Islet precursor cell (in vitro differentiated cells): Measurements from ENCODE around the gene TLCD3A.
"Not testable (repeated sequence)": the region's sequence is repeated elsewhere in the genome, so short reads cannot be mapped to it uniquely, and the experiment has no call there.

Experiments
- DNase-seq: peaks from one replicate; pipeline ENCODE4 v3.0.0-alpha.2; 2018

TLCD3A gene

DNA sequence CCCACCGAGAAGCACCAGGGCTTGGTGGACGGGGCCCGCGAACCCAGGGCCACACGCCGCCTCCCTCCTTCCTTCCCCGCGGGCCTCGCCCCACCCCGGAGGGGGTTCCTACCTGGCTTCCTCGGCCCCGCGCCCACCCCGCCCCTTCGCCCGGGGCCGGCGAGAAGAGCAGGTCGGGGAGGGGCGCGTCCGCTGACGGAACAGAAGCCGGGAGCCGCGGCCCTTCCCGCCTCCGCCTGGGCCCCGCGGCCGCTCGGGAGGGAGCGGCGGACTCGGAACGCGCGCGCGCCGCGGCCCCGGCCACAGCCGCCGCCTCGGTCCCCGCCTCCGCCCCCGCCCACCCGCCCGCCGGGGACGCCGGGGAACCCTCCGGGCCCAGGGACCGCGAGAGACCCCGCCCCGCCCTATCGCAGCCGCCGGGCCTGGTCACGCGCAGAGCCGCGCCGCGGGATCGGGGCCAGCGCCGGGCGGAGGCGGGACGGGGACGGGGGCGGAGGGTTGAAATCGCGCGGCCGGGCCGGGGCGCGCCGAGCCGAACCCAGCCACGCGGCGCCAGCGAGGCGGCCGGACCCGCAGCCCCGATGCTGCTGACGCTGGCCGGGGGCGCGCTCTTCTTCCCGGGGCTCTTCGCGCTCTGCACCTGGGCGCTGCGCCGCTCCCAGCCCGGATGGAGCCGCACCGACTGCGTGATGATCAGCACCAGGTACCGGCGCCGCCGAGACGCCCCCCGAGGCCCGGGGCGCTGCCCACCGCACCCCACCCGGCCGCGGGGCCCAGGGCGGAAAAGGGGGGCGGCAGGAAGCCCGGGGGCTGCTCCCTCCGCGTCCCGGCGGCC lies at the start of gene TLCD3A:
Gene TLCD3A (plus strand): TSS at position 530 of the 835 bp plus-strand sequence. CDS start 52 bp downstream, at position 582.
- peak; percentile 85 for DNase-seq

DNA sequence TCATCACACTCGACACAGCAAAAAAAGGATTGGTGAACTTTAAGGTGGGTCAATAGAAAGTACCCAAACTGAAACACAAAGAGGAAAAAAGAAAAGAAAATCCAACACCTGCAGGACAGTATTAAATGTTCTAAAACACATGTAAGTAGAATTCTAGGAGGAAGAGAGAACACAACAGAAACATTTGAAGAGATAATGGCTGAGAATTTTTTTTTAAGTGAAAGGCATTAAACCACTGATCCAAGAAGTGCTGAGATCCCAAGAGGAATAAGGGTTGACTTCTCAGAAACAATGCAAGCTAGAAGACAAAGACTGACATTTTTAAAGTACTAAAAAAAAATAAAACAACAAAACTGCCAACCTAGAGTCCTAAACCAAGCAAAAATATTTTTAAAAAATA lies 49.4 kb upstream of the TLCD3A start:
- DNase-seq, result no peak

DNA sequence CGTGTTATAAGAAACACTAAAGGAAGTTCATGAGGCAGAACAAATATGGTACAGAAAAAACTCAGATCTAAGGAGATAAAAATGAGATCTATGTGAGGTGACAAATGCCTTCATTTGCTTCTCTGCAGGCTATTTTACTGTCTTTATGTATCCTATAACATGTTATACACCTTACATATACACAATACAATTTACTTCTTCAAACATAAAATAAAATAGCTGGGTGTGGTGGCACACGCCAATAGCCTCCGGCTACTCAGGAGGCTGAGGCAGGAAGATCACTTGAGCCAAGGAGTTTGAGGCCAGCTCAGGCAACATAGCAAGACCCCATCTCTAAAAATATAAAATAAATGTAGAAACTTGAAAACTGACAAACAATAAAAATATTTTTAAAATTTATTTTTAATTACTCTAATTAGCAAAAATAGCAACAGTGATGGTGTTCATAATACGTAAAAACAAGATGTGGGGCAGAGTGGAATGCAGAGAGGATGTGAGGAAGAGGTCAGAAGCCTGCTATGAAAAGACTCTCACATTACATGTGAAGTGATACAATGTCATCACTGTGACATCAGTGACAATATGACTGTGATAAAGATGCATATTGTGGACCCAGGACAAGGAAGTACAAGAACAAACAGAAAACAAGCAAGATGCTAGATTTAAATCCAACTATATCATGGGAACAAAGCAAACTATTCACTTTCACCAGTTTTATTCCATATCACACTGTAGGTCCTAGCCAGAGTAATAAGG lies 48.7 kb upstream of the TLCD3A start:
- DNase-seq, result no peak

- no peak for DNase-seq
These were observed 47.4 kb upstream of the TLCD3A start for GRCh38 chr17:685006-685405.

DNA sequence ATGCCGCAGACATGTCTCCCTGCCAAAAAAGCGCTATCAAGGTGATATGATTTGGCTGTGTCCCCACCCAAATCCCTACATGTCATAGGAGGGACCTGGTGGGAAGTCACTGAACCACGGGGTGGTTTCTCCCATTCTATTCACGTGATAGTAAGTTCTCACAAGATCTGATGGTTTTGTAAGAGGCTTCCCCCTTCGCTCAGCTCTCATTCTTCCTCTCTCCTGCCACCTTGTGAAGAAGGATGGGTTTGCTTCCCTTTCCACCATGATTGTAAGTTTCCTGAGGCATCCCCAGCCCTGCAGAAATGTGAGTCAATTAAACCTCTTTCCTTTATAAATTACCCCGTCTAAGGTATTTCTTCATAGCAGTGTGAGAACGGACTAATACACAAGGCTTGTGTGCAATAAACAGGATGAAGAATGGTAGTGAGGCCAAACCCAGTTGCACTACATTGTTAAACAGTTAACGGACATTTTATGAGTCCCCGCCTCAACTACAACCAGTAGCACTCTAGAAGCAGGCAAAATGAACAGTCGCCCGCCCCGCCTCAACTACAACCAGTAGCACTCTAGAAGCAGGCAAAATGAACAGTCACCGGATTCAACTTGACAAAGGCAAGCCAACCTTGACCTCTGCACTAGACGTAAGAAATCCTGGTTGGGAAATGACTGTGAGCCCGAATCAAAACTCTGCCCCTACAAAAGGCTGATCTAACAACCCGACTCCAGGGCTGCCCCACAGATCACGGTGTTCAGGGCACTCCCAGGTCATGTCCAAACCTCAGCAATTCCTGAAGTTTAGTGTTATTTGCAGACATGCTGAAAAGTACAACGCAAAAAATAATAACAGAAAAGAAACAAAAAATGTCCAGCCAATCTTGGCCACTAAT lies 44.1 kb upstream of the TLCD3A start:
- DNase-seq, result no peak

GRCh38 chr17:689556-690275 lies 42.7 kb upstream of the TLCD3A start:
- no peak for DNase-seq

- DNase-seq, result no peak
These were observed 42.0 kb upstream of the TLCD3A start for GRCh38 chr17:690361-690760.

DNA sequence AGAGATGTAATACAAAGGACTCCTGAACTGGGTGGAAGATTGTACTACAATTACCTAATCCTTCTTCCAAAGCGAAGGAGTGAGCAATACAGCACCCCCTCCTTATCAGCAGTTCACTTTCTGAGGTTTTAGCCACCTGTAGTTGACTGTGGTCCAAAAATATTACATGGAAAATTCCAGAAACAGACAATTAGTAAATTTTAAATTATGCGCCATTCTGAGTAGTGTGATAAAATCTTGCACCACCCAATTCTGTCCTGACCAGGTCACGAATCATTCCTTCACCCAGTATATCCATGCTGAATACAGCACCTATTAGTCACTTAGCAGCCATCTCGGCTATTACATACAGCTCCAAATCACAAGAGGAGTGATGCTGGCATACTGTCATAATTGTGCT lies 41.0 kb upstream of the TLCD3A start:
- no peak for DNase-seq

- DNase-seq, result no peak
These were observed 40.3 kb upstream of the TLCD3A start for GRCh38 chr17:692116-692515.

DNA sequence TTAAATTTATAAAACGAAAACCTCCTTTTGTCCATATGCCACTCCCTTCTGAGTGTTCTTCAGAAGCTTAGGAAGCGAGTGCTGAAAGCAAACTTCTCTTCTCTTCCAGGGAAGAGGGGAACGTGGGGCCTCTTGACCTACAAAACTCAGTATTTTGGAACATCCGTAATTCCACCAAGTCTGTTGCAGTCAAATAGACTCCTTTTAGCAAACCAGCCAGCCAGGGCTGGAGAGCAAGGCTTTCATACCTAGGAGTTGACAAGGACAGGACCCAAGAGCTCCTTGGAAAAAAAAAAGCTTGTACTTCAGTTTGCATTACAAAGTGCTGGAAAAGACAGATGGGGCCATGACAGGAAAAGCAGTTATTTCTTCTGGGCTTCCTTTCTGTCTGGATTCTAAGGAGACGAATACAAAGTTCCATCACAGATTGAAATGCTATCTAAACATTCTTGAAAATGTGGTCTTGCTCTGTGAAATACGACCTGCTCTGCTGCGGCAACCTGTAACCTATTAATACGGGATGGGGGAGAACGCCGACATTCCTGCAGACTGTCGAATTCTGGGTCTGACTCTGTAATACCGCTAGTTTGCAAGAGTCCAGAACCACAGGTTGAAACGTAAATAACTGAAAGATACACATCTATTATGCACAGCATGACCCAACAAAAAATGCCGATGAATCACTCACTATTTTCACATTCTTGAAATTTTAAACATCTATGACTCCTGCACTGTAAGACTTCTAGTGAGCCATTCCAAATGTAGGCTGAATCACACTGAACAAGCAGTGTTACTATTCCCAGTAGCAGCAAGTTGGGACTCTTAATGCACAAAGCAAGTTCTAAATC lies 38.4 kb upstream of the TLCD3A start:
- DNase-seq, result peak; percentile 71

DNA sequence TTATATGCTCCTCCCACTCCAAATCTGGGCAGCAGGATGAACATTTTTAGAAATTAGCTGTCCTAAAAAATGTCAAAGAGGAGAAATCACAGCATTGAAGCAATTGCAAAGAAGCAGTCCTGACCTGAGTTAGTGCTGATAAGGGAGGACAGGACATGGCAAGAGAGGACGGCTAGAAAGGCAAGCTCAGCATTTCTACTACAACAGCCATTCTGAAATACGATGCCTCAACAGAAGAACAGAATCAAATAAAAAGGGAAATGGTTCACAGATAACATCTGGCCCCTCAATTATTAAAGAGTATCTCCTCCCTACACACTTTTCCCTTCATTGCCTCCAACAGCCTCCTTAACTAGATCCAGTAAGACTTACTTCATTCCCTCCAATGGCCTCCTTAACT lies 36.0 kb upstream of the TLCD3A start:
- no peak for DNase-seq

DNA sequence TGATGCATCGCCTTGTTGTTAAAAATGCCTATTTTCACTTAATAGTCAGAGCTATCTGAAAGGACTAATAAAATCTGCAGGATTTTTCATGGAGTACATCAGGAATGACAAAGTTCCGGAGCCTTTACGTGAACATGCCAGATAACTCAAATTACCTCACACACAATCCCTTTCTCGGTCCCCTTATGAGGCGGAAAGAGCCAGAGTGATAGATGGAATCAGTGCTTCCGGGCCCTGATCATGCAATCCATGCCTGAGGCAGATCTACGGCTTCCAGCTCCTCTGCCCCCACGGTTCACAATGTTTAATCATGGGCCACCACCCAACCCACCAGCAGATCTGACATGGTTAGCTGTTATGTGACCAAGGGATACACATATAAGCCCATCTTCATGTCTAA lies 34.7 kb upstream of the TLCD3A start:
- DNase-seq, result no peak

DNA sequence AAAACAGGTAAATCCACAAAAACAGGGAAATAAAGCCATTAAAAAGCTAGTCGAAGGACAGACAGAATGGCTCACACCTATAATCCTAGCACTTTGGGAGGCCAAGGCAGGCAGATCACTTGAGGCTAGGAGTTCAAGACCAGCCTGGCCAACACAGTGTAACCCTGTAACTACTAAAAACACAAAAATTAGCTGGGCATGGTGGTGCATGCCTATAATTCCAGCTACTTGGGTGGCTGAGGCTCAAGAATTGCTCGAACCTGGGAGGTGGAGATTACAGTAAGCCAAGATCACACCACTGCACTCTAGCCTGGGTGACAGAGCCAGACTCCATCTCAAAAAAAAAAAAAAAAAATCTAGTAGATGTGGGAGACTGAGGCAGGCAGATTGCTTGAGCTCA lies 34.3 kb upstream of the TLCD3A start:
- not testable (repeated sequence) for DNase-seq

DNA sequence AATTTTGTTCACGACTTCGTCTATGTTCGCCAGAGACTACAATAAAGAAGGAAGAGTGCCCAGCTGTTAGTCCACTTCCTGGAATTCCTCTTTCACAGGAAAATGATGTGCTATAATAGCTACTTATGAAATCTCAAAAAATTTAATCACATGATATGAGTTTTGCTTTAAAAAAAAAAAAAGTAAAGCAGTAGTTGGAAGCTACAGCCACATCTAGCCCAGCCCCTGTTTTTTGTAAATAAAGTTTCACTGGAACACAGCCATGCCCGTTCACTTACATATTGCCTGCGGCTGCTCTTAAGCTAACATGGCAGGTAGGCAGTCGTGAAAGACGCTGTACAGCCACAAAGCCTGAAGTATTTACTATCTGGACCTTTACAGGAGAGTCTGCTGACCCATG lies 33.1 kb upstream of the TLCD3A start:
- DNase-seq, result no peak

DNA sequence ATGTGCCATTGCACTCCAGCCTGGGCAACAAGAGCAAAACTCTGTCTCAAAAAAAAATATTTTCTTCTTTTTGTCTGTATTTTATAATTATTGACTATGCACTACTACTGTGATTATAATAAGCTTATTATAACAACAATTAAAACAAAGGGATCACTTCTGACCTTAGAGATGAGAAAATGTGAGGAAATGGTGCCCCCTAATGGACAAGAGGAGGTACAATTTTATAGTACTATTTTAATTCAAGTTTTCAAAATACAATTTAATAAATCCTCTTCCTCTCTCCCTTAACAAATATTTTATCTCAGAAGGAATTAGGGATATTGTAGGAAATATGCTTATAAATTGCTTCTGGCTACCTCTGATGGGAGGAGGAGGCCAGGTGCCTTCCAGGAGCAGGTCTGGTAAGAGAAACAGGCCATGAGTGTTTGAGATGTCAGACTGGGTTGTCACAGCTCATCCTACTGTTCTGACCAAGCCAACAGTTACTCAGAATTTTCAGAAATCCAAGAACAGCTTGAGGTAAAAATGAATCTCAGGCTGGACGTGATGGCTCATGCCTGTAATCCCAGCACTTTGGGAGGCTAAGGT lies 31.8 kb upstream of the TLCD3A start:
- no peak for DNase-seq

DNA sequence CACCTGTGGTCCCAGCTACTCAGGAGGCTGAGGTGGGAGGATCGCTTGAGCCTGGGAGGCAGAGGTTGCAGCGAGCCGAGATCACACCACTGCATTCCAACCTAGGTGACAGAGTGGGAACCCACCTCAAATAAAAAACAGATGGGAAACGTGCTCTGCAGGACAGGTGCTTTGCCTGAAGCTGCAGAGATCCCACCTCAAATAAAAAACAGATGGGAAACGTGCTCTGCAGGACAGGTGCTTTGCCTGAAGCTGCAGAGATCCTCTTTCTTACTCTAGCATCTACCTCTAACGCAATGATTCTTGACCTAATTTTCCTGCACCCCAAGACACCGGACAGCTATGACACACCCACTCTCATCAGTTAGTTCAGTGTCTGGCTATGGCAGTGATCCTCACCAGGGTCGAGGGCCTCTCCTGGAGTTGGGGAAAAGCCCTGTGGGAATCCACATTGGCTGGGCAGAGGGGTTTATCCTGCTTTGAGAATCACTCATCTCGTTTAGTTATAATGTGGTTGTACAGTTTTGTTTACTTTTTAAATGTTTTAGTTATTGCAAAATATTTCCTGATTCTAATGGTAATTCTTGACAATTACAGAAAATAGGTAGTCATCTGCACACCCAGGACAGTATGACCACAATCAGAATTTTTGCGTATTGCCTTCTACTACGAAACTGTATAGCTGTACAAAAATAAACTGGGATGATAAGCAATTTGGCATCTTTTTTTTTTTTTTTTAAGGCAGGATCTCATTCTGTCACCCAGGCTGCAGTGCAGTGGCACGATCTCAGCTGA lies 29.1 kb upstream of the TLCD3A start:
- DNase-seq, result no peak

DNA sequence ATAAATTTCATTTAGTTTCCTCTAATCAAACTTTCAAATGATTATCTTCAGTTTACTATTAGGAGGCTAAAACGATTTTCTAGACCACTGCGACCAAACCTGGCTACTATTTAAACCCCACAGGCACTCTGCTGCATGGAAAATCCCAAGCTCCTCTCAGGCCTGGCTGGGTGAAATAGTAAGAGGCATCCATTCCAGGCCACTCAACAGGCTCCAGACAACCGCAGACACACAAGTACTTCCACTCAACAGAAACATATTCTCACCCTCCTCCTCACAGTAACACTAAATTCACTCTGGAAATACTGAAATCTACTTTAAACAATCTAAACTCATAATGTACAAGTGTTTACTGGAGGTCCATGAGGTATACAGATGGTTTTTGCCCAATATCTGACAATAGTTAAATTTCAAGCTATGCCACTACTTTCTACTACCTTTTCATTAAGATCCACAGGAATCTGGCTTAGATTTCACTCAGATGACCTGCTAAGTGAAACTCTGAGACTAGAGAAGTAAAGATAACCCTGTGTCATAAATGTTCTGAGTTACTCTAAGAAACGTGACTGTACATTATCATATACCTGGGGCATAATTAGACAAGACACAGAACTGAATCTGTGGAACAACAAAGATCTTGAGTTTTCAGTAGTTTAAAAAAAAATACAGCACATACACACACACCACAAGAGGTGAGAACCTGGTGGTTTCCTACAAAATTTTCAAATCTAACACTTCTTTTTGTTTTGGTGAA lies 28.1 kb upstream of the TLCD3A start:
- DNase-seq, result no peak

DNA sequence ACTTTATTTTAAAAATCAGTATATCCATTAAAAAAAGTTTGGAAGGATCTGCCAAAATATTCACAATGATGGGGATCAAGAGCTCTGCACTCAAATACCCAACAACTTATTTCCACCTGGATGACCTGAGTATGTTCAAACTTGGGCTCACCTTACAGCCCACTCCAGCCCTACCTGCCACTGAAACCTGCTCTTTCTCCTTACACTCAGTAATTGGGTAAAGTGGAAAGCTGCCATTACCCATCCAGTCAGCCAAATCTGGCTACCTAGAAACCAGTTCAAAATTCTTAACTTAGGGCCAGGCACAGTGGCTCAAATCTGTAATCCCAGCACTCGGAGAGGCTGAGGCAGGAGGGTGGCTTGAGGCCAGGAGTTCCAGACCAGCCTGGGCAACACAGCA lies 27.4 kb upstream of the TLCD3A start:
- no peak for DNase-seq

DNA sequence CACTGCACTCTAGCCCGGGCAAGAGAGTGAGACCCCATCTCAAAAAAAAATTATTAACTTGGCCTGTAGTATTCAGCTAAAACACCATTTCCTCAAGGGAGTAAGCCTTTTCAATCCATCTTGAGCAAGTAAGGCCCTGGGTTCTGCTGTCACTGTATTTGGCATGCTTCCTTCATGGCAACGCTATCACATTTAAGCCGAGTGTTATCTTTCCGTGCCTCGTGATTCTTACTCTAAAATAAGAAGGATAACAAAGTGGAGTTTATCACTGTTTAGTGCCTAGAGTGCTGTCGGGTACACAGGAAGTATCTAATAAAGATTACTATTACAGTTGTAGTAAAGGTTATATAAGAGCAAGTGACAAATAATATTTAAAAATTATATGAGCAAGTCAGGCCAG lies 26.5 kb upstream of the TLCD3A start:
- DNase-seq, result no peak

GRCh38 chr17:708132-708531 lies 24.3 kb upstream of the TLCD3A start:
- DNase-seq, result no peak
